IMR-90 (cell line): ENCODE measurements around the gene SYNPO. TPM values are rescaled to one million over a fixed set of nuclear protein-coding genes. Genes with fewer than 3 reads are reported as not detected.

Experiments
- ATAC-seq: fragments of 200-7000 bp; cut with Tn5 transposase; 2 replicates; pipeline ENCODE4 v1.9.1; 2020; ENCODE audit warnings: low read depth, mild to moderate bottlenecking, moderate library complexity
- BruUV-seq: library from RNA; stranded (reverse); fragments of 400-500 nt; replicated peaks from 2 replicates; lab custom pipeline; 2021; lab: Mats Ljungman, UMichigan
- CTCF ChIA-PET: fragments of 300-600 bp; formaldehyde crosslinking; extraction: SDS; loops from one replicate; lab custom pipeline; 2021; ENCODE audit warnings: antibody characterized with exemption; lab: Yijun Ruan, JAX
- POLR2A ChIA-PET: fragments of 300-600 bp; sonication (Branson Sonifier 250); formaldehyde crosslinking; loops from one replicate; lab custom pipeline; 2022; ENCODE audit warnings: antibody characterized with exemption; ENCODE audit not compliant: unreplicated experiment; lab: Charles Lee
- DNase-seq: peaks from one replicate; pipeline ENCODE4 v3.0.0; 2013
- H2AFZ ChIP-seq: replicated peaks from 2 replicates; pipeline ENCODE3; 2013; ENCODE audit warnings: low read length, mild to moderate bottlenecking; ENCODE audit not compliant: poor library complexity
- H2AK5ac ChIP-seq: 2 replicates; pipeline ENCODE4 v1.6.1; 2013; ENCODE audit warnings: low read depth, low read length, inconsistent platforms
- H2AK9ac ChIP-seq: replicated peaks from 2 replicates; pipeline ENCODE3; 2013; ENCODE audit warnings: mild to moderate bottlenecking, low read depth, low read length, moderate library complexity; ENCODE audit not compliant: poor library complexity
- H2BK120ac ChIP-seq: 2 replicates; pipeline ENCODE4 v1.6.1; 2013; ENCODE audit warnings: low read depth, low read length, inconsistent platforms
- H2BK15ac ChIP-seq: 3 replicates; pipeline ENCODE4 v1.6.1; 2013; ENCODE audit warnings: low read depth, low read length, inconsistent platforms
- H2BK20ac ChIP-seq: 2 replicates; pipeline ENCODE4 v1.6.1; 2013; ENCODE audit warnings: low read depth, mild to moderate bottlenecking, inconsistent platforms, low read length, moderate library complexity
- H2BK5ac ChIP-seq: 2 replicates; pipeline ENCODE4 v1.6.1; 2013; ENCODE audit warnings: mild to moderate bottlenecking, low read depth, low read length, inconsistent platforms; ENCODE audit not compliant: poor library complexity, severe bottlenecking
- H3K14ac ChIP-seq: replicated peaks from 2 replicates; pipeline ENCODE4 v1.6.1; 2013; ENCODE audit warnings: low read depth, low read length, inconsistent platforms
- H3K18ac ChIP-seq: 2 replicates; pipeline ENCODE4 v1.6.1; 2013; ENCODE audit warnings: low read depth, low read length, control low read depth
- H3K23ac ChIP-seq: 2 replicates; pipeline ENCODE4 v1.6.1; 2013; ENCODE audit warnings: low read depth, low read length, inconsistent platforms
- H3K27ac ChIP-seq: 2 replicates; pipeline ENCODE4 v1.5.1; 2013; ENCODE audit warnings: mild to moderate bottlenecking, control low read depth, low read length; ENCODE audit not compliant: insufficient read depth
- H3K27me3 ChIP-seq: 2 replicates; pipeline ENCODE4 v1.6.1; 2013; ENCODE audit warnings: low read length; ENCODE audit not compliant: control insufficient read depth, insufficient read depth
- H3K36me3 ChIP-seq: 2 replicates; pipeline ENCODE4 v1.6.1; 2013; ENCODE audit warnings: low read length, mixed read lengths; ENCODE audit not compliant: control insufficient read depth, insufficient read depth
- H3K4ac ChIP-seq: 2 replicates; pipeline ENCODE4 v1.6.1; 2013; ENCODE audit warnings: low read depth, low read length, inconsistent platforms
- H3K4me1 ChIP-seq: 2 replicates; pipeline ENCODE4 v1.6.1; 2013; ENCODE audit warnings: low read length, mixed read lengths; ENCODE audit not compliant: control insufficient read depth, insufficient read depth
- H3K4me2 ChIP-seq: 2 replicates; pipeline ENCODE4 v1.6.1; 2013; ENCODE audit warnings: low read depth, mild to moderate bottlenecking, control low read depth, low read length, moderate library complexity
- H3K4me3 ChIP-seq: 2 replicates; pipeline ENCODE4 v1.5.1; 2013; ENCODE audit warnings: low read depth, mild to moderate bottlenecking, control low read depth, low read length, moderate library complexity; ENCODE audit not compliant: insufficient read depth
- H3K56ac ChIP-seq: 2 replicates; pipeline ENCODE4 v1.6.1; 2013; ENCODE audit warnings: low read length, inconsistent platforms; ENCODE audit not compliant: insufficient read depth; ENCODE audit errors: extremely low read depth
- H3K79me1 ChIP-seq, 2 experiments: 2 replicates each; pipeline ENCODE4 v1.6.1; 2013; ENCODE audit warnings: low read length in 2 of 2, inconsistent platforms in 1 of 2, low read depth in 1 of 2
- H3K9ac ChIP-seq: 2 replicates; pipeline ENCODE4 v1.6.1; 2013; ENCODE audit warnings: low read depth, low read length, control low read depth
- H3K9me1 ChIP-seq: 2 replicates; pipeline ENCODE4 v1.6.1; 2013; ENCODE audit warnings: low read length, inconsistent platforms; ENCODE audit not compliant: insufficient read depth
- H3K9me3 ChIP-seq: 2 replicates; pipeline ENCODE4 v1.6.1; 2013; ENCODE audit warnings: low read length; ENCODE audit not compliant: control insufficient read depth, insufficient read depth
- H4K20me1 ChIP-seq: 2 replicates; pipeline ENCODE4 v1.6.1; 2013; ENCODE audit warnings: low read length, inconsistent platforms; ENCODE audit not compliant: insufficient read depth
- H4K5ac ChIP-seq: 2 replicates; pipeline ENCODE4 v1.6.1; 2013; ENCODE audit warnings: mild to moderate bottlenecking, low read depth, low read length, control low read depth
- H4K8ac ChIP-seq, 2 experiments: 2 replicates each; pipeline ENCODE4 v1.6.1; 2013; ENCODE audit warnings: low read depth in 2 of 2, low read length in 2 of 2, control low read depth in 1 of 2, inconsistent platforms in 1 of 2
- H4K91ac ChIP-seq: 2 replicates; pipeline ENCODE4 v1.6.1; 2013; ENCODE audit warnings: low read depth, low read length, inconsistent platforms; ENCODE audit not compliant: insufficient read depth
- BHLHE40 ChIP-seq: fragments of 150-350 bp; IDR thresholded peaks from 2 replicates; pipeline ENCODE4 v1.6.1; 2016; ENCODE audit warnings: mild to moderate bottlenecking, low read depth, low read length
- CEBPB ChIP-seq: IDR thresholded peaks from 2 replicates; pipeline ENCODE4 v1.6.1; 2012; ENCODE audit warnings: low read depth, low read length, improper control_type of control experiment
- CHD1 ChIP-seq: IDR thresholded peaks from 2 replicates; pipeline ENCODE4 v1.6.1; 2012; ENCODE audit warnings: low read depth, low read length, improper control_type of control experiment
- FOS ChIP-seq: fragments of 150-350 bp; IDR thresholded peaks from 2 replicates; pipeline ENCODE4 v1.6.1; 2016; ENCODE audit warnings: low read depth, low read length
- MAFK ChIP-seq: IDR thresholded peaks from 2 replicates; pipeline ENCODE4 v1.6.1; 2012; ENCODE audit warnings: low read depth, low read length, improper control_type of control experiment
- MAZ ChIP-seq: IDR thresholded peaks from 2 replicates; pipeline ENCODE4 v1.6.1; 2012; ENCODE audit warnings: low read depth, mild to moderate bottlenecking, low read length, improper control_type of control experiment, moderate library complexity, borderline replicate concordance
- MXI1 ChIP-seq: IDR thresholded peaks from 2 replicates; pipeline ENCODE4 v1.6.1; 2012; ENCODE audit warnings: low read depth, mild to moderate bottlenecking, low read length, moderate library complexity, borderline replicate concordance
- NFE2L2 ChIP-seq: fragments of 150-350 bp; IDR thresholded peaks from 2 replicates; pipeline ENCODE4 v1.6.1; 2016; ENCODE audit warnings: low read depth, mild to moderate bottlenecking, low read length
- POLR2A ChIP-seq: IDR thresholded peaks from 2 replicates; pipeline ENCODE4 v1.6.1; 2012; ENCODE audit warnings: mild to moderate bottlenecking, low read depth, low read length
- RAD21 ChIP-seq: IDR thresholded peaks from 2 replicates; pipeline ENCODE4 v1.6.1; 2012; ENCODE audit warnings: low read length, improper control_type of control experiment
- RFX5 ChIP-seq: IDR thresholded peaks from 2 replicates; pipeline ENCODE4 v1.8.0; 2012; ENCODE audit warnings: low read depth, mild to moderate bottlenecking, low read length, moderate library complexity
- SMC3 ChIP-seq: fragments of 150-350 bp; IDR thresholded peaks from 2 replicates; pipeline ENCODE4 v1.6.1; 2016; ENCODE audit warnings: low read depth, mild to moderate bottlenecking, antibody characterized with exemption, low read length, moderate library complexity
- WGBS, 2 experiments: methylation state at CpG; one replicate each; pipeline versions ENCODE4 v1.1.5 to v1.1.7; 2013; ENCODE audit warnings: missing lambda C conversion rate in 2 of 2; ENCODE audit not compliant: insufficient read length in 1 of 2; ENCODE audit errors: extremely low coverage in 2 of 2; 5-methylcytosine and 5-hydroxymethylcytosine counted together
- dilution Hi-C: fragments of 300-500 bp; cut with HindIII; formaldehyde crosslinking; loops from one replicate; pipeline ENCODE4 v1.14.3; 2018; ENCODE audit warnings: low sequenced_read_pairs; ENCODE audit not compliant: unreplicated experiment
- in situ Hi-C: fragments of 300-500 bp; cut with MboI; formaldehyde crosslinking; loops from 3 replicates; pipeline ENCODE4 v1.14.3; 2019; ENCODE audit warnings: low sequenced_read_pairs, inconsistent platforms, mixed read lengths
- intact Hi-C: fragments of 100-400 bp; cut with micrococcal nuclease; formaldehyde crosslinking; loops from 2 replicates; pipeline ENCODE4 v1.10.0; 2022
- polyA plus RNA-seq, 3 experiments: library from polyadenylated mRNA; depleted of rRNA; stranded (reverse); fragments of >200 nt; gene quantifications; 2 replicates each; pipeline ENCODE4 v1.2.3, GENCODE V29; 2012; ENCODE audit warnings: low replicate concordance in 1 of 3
- total RNA-seq: library from RNA; depleted of rRNA; stranded (reverse); fragments of >200 nt; gene quantifications from 2 replicates; pipeline ENCODE4 v1.2.3, GENCODE V29; 2012
- TF ChIP-seq, protein P1 (sequence below): fragments of 150-350 bp; IDR thresholded peaks from 2 replicates; pipeline ENCODE4 v1.6.1; 2017; ENCODE audit warnings: mild to moderate bottlenecking, antibody characterized with exemption, low read length, low read depth
- TF ChIP-seq, protein P2 (sequence below): conservative IDR thresholded peaks from 2 replicates; pipeline ENCODE4 v1.5.1; 2012; ENCODE audit warnings: mild to moderate bottlenecking, low read depth, low read length, improper control_type of control experiment
- TF ChIP-seq, protein P3 (sequence below): fragments of 150-350 bp; IDR thresholded peaks from 2 replicates; pipeline ENCODE4 v1.6.1; 2016; ENCODE audit warnings: low read depth, mild to moderate bottlenecking, low read length, moderate library complexity, borderline replicate concordance

Gene SYNPO
- total and polyA plus RNA-seq, 2 of the 4 experiments (the other 2 are of a cell fraction) = 3.0 to 24.8 TPM

DNA sequence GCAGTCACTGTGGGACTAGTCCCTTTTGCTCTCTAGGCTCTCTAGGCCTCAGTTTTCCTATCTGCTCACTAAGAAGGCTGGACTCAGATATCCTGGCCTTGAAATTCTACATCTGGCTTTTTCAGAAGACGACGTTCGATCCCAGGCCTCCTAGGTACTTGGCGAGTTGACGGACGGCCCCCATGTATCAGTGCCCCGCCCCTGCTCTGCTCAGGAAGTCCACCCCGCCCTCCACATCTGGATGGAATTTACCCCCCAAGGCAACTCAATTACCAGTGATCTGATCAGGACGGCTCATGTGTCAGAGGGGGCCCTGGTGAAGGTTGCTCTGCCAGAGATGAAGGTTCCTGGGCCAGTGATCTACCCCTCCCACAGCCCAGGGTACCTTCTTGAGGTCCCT, 44.1 kb upstream of the SYNPO start:
- H2BK15ac ChIP-seq = no peak overlapping the region
- no peaks in the 10 kb centered on the region for H3K27me3 ChIP-seq
- TF ChIP-seq BHLHE40 (no peak), SMC3 (no peak), POLR2A (no peak), MAFK (no peak), RFX5 (no peak), NFE2L2 (no peak), MXI1 (no peak), RAD21 (no peak), MAZ (no peak), FOS (no peak), CHD1 (no peak), CEBPB (no peak)
- TF ChIP-seq, protein P1, sequence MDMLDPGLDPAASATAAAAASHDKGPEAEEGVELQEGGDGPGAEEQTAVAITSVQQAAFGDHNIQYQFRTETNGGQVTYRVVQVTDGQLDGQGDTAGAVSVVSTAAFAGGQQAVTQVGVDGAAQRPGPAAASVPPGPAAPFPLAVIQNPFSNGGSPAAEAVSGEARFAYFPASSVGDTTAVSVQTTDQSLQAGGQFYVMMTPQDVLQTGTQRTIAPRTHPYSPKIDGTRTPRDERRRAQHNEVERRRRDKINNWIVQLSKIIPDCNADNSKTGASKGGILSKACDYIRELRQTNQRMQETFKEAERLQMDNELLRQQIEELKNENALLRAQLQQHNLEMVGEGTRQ = no peak
- TF ChIP-seq, protein P2, sequence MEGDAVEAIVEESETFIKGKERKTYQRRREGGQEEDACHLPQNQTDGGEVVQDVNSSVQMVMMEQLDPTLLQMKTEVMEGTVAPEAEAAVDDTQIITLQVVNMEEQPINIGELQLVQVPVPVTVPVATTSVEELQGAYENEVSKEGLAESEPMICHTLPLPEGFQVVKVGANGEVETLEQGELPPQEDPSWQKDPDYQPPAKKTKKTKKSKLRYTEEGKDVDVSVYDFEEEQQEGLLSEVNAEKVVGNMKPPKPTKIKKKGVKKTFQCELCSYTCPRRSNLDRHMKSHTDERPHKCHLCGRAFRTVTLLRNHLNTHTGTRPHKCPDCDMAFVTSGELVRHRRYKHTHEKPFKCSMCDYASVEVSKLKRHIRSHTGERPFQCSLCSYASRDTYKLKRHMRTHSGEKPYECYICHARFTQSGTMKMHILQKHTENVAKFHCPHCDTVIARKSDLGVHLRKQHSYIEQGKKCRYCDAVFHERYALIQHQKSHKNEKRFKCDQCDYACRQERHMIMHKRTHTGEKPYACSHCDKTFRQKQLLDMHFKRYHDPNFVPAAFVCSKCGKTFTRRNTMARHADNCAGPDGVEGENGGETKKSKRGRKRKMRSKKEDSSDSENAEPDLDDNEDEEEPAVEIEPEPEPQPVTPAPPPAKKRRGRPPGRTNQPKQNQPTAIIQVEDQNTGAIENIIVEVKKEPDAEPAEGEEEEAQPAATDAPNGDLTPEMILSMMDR = no peak
- TF ChIP-seq, protein P3, sequence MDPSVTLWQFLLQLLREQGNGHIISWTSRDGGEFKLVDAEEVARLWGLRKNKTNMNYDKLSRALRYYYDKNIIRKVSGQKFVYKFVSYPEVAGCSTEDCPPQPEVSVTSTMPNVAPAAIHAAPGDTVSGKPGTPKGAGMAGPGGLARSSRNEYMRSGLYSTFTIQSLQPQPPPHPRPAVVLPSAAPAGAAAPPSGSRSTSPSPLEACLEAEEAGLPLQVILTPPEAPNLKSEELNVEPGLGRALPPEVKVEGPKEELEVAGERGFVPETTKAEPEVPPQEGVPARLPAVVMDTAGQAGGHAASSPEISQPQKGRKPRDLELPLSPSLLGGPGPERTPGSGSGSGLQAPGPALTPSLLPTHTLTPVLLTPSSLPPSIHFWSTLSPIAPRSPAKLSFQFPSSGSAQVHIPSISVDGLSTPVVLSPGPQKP = no peak
- ChIA-PET CTCF (no interaction called here), POLR2A (interaction anchor here (0.6 kb wide), 1 partner anchor 46 kb away, joined by 4 read pairs; no protein-coding TSS in a partner anchor)
- dilution Hi-C loops = no loop called here
- no peaks in the 10 kb centered on the region for H3K9me3 ChIP-seq
- H3K23ac ChIP-seq = no peak overlapping the region
- H3K4ac ChIP-seq = no peak overlapping the region
- intact Hi-C loops = no loop called here
- no peak overlapping the region for H3K14ac ChIP-seq
- no peak overlapping the region for H4K91ac ChIP-seq
- ATAC-seq (no peak), DNase-seq (no peak)
- no peak overlapping the region for H2BK20ac ChIP-seq
- H3K4me2 ChIP-seq = no peak overlapping the region
- no peak overlapping the region for H4K8ac ChIP-seq
- H2AFZ ChIP-seq = no peak overlapping the region
- H3K36me3 ChIP-seq = no peaks in the 10 kb centered on the region
- no peak overlapping the region for H3K18ac ChIP-seq
- no peak overlapping the region for H3K56ac ChIP-seq
- no peak overlapping the region for H3K27ac ChIP-seq
- WGBS, 2 experiments = 80% methylated on average over 3 of the region's 9 CpGs; no CpG with 5 or more reads in 1 of the 2 experiments
- in situ Hi-C loops = no loop called here
- no peak overlapping the region for H3K9ac ChIP-seq
- no peak overlapping the region for H2BK5ac ChIP-seq
- H4K5ac ChIP-seq = no peak overlapping the region
- H3K4me1 ChIP-seq = peaks cover 7% of the 10 kb centered on the region
- no peaks in the 10 kb centered on the region for H3K79me1 ChIP-seq
- H2AK5ac ChIP-seq = no peak overlapping the region
- H4K20me1 ChIP-seq = no peaks in the 10 kb centered on the region
- H2BK120ac ChIP-seq = no peak overlapping the region
- H3K9me1 ChIP-seq = no peaks in the 10 kb centered on the region
- no peak overlapping the region for H2AK9ac ChIP-seq
- BruUV-seq = no TSS peak
- H3K4me3 ChIP-seq = no peak overlapping the region
